H1 (cell line): ENCODE data around the gene SMARCB1.

Experiments used
- BACH1 ChIP-seq: IDR thresholded peaks from 2 replicates; pipeline ENCODE4 v1.6.1; 2012; ENCODE audit warnings: low read length, improper control_type of control experiment
- CHD2 ChIP-seq: IDR thresholded peaks from 2 replicates; pipeline ENCODE4 v1.6.1; 2012; ENCODE audit warnings: low read length, improper control_type of control experiment
- CTCF ChIP-seq, 3 experiments: IDR thresholded peaks; 1 replicate in 2 of 3; 2 replicates in 1 of 3; pipeline versions ENCODE4 v1.5.1 to v1.6.1; 2011; ENCODE audit warnings: low read length in 3 of 3, mild to moderate bottlenecking in 3 of 3, inconsistent platforms in 2 of 3, low read depth in 1 of 3, moderate library complexity in 1 of 3; ENCODE audit not compliant: insufficient read depth in 1 of 3; ENCODE audit errors: control extremely low read depth in 1 of 3
- RFX5 ChIP-seq: IDR thresholded peaks from 2 replicates; pipeline ENCODE4 v1.6.1; 2011; ENCODE audit warnings: low read depth, low read length, improper control_type of control experiment, borderline replicate concordance

DNA sequence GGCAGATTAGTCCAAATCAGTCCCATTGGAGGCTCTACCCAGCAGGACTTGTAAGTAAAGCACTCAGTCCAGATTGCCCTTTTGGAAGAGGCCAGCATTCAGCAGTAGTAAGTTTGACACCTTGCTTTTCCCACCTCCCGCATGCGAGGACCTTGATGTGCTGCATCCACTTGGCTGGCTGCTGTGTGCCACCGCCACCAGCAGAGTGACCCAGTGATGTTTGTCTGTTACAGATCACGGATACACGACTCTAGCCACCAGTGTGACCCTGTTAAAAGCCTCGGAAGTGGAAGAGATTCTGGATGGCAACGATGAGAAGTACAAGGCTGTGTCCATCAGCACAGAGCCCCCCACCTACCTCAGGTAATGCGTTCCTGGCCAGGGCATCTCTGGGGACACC lies 6.6 kb downstream of the SMARCB1 start:
- TF ChIP-seq CHD2 (no peak), BACH1 (no peak), CTCF (IDR thresholded peaks at IDR 0.05; ENCODE audit: control extremely low read depth in 1 of 3, insufficient read depth in 1 of 3, low read depth in 1 of 3, low read length in 3 of 3) (no peak), RFX5 (no peak)
